RCC 7860 (cell line): ENCODE data around the gene NOD1.
"Not testable (repeated sequence)": the region's sequence is repeated elsewhere in the genome, so short reads cannot be mapped to it uniquely, and the experiment has no call there.

ENCODE experiments used
- DNase-seq: peaks from one replicate; pipeline ENCODE4 v3.0.0-alpha.2; 2015; ENCODE audit warnings: low spot score
- FAIRE-seq: peaks from 2 replicates; lab custom pipeline; 2012; peaks lifted over from hg19 to GRCh38; lab: Jason Lieb, UNC

NOD1 gene, protein sequence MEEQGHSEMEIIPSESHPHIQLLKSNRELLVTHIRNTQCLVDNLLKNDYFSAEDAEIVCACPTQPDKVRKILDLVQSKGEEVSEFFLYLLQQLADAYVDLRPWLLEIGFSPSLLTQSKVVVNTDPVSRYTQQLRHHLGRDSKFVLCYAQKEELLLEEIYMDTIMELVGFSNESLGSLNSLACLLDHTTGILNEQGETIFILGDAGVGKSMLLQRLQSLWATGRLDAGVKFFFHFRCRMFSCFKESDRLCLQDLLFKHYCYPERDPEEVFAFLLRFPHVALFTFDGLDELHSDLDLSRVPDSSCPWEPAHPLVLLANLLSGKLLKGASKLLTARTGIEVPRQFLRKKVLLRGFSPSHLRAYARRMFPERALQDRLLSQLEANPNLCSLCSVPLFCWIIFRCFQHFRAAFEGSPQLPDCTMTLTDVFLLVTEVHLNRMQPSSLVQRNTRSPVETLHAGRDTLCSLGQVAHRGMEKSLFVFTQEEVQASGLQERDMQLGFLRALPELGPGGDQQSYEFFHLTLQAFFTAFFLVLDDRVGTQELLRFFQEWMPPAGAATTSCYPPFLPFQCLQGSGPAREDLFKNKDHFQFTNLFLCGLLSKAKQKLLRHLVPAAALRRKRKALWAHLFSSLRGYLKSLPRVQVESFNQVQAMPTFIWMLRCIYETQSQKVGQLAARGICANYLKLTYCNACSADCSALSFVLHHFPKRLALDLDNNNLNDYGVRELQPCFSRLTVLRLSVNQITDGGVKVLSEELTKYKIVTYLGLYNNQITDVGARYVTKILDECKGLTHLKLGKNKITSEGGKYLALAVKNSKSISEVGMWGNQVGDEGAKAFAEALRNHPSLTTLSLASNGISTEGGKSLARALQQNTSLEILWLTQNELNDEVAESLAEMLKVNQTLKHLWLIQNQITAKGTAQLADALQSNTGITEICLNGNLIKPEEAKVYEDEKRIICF

DNA sequence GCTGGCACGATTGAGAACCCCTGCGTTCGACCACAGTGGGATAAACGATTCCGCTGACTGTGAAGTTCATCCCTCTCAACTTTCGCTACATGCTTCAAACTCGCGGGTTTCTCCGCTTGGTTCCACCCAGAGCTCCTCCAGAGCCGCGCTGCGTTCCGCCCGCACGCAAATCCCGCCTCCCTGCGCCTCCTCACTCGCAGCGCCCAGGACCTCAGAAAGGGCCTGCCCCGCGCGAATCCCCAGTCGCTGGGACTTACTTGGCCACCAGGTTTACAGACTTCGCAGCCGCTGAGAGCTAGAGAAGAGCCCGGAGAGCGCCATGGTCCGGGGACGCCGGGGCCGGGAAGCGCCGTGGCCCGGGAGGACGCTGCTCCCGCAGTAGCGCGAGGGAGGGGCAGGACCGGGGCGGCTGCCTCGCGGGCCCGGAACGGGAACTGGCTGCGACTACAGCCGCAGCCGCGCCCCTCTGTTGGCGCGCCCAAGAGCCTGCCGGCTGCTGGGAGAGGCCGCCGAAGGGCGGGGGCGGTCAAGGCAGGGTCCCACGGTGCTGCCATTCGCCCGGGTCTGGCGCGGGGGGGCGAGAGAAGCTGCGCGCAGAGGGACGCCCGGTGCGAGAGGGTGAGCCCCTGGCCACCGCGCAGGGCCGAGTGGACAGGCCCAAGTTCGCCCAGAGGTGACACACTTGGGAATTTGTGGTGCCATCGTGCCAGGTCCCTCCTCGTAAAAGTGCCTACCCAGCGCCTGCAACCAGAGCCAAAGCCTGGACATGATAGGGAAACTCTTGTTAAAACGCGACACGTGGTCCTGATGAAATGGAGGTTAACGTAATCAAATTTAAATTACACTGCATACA, at the start of gene NOD1:
Gene NOD1, minus strand, starts transcription at position 436 of the 853 bp plus-strand sequence. CDS start 21,863 bp downstream, outside the sequence.
- DNase-seq, result peak; percentile 48

DNA sequence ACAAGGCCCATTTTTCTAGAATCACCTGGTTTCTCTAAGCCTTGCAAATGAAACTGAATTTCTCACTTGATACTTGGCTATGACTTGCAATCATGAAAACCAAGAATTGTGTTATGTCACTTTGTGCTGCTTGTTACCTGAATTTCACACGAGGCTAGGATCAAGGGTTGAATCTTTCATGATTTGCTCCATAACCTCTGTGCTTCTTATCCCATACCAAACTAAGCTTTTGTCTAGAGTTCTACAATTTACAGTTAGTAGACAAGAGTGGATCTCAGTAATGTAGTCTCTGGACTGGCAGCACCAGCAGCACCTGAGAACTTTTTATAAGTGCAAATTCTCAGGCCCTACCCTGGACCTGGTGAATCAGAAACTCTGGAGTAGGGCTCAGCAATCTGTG, 48.7 kb upstream of the NOD1 start:
- not testable (repeated sequence) for FAIRE-seq, DNase-seq

More for the DNA sequence above, at the start of gene NOD1:
- FAIRE-seq, result no peak

- DNase-seq (no peak), FAIRE-seq (no peak)
These were observed 47.6 kb upstream of the NOD1 start for GRCh38 chr7:30526163-30526562.

DNA sequence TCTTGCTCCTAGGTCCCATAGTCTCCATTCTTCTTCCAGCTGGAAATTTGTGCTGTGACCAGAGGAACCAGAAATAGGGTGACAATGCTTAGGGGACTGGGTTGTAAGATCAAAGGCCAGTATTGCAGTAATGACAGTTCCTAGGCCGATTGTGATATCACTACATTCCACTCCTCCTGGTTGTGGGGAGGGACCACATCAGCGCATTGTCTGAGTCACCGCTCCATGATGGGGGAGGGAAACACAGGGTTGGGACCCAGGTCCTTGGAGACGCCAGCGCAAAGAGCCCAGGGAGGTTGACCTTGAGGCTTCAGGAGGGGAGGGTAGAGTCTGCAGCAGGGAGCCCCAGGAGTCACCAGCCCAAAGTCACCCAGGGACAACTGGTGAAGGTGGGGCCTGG, 46.8 kb upstream of the NOD1 start:
- FAIRE-seq (no peak), DNase-seq (no peak)

GRCh38 chr7:30524545-30524944, 46.0 kb upstream of the NOD1 start:
- FAIRE-seq (no peak), DNase-seq (no peak)

DNA sequence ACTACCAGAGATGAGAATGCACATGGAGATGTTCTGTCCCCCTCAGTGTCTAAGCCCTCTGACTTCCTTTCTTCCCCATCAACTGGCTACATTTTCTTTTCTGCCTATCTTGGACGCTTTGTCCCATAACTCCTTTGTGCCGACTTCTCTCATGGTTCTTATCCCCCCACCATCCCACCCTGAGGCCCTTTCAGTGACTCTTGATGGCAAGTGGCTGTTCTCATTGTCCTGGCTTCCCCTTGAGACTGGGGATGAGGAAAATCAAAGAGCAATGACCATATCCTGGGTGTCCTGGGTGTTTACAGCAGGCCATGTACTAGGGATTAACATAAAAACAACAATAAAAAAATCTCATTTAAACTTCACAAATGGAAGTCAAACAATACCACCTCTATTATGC, 44.9 kb upstream of the NOD1 start:
- FAIRE-seq, result no peak
- no peak for DNase-seq

GRCh38 chr7:30522159-30522558, 43.6 kb upstream of the NOD1 start:
- no peak for FAIRE-seq

GRCh38 chr7:30521532-30521931, 42.9 kb upstream of the NOD1 start:
- no peak for FAIRE-seq
- DNase-seq, result no peak

More at GRCh38 chr7:30522159-30522558, 43.6 kb upstream of the NOD1 start:
- DNase-seq, result no peak

DNA sequence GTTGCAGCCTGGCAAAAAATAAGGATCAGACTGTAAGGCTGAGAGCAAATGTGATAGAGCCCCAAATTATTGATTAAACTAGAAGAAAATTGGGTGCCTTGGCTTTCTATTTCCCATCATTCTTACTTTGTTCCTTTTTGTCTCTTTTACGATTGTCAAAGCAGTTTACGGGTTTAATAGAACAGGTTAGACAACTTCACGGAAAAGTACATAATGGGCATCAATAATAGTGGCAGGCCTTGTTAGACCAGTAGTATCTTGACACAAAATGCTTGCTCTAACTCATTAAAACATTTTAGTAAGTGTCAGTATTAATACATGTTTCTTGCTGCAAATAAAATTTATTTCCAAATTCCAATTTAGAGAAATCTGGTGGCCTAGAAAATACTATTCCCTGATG, 40.5 kb upstream of the NOD1 start:
- no peak for FAIRE-seq
- DNase-seq, result no peak

GRCh38 chr7:30515761-30516160, 37.2 kb upstream of the NOD1 start:
- FAIRE-seq (no peak), DNase-seq (no peak)

- FAIRE-seq (no peak), DNase-seq (no peak)
These were observed 36.2 kb upstream of the NOD1 start for GRCh38 chr7:30514776-30515175.

- no peak for DNase-seq
- FAIRE-seq, result no peak
These were observed 35.6 kb upstream of the NOD1 start for GRCh38 chr7:30514177-30514576.

GRCh38 chr7:30513762-30514161, 35.2 kb upstream of the NOD1 start:
- no peak for DNase-seq
- no peak for FAIRE-seq

DNA sequence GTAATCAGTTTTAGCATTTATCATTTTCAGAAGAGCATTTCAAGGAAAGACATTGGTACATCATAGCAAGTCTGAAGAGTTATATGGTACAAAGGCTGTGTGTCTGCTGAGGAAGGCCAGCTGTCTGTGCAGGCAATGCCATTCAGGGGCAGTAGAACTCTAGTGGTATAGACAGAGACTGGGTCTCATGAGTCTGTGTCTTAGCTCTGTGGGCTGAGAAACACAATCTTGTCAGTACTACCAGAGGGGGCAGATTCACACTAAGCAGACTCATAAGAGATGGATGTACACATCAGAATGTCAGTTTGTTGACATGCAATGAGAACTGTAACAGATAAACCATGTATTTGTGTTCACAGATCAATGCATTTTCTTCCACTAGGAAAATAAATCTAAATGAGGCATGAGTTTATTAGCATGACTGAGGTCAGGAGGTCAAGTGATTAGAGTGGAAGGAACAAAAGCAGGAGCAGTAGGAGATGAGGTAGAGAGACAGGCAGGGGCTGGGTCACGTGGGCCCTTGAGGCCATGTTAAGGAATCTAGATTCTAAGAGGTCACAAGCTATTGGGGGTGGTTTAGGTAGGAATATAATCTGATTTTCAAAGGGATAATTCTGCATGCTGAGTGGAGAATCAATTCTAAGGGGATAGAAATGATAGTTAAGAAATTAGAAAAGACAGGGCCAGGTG, 33.5 kb upstream of the NOD1 start:
- FAIRE-seq, result no peak

GRCh38 chr7:30511494-30511893, 32.9 kb upstream of the NOD1 start:
- FAIRE-seq (no peak), DNase-seq (no peak)

More for the DNA sequence above, 33.5 kb upstream of the NOD1 start:
- DNase-seq, result no peak

GRCh38 chr7:30510124-30511075, 31.8 kb upstream of the NOD1 start:
- peak; percentile 32 for DNase-seq
- FAIRE-seq, result peak; percentile 68

- FAIRE-seq, result not testable (repeated sequence)
These were observed 30.7 kb upstream of the NOD1 start for GRCh38 chr7:30509171-30509857.

GRCh38 chr7:30507346-30507900, 28.8 kb upstream of the NOD1 start:
- DNase-seq, FAIRE-seq: not testable (repeated sequence)

More at GRCh38 chr7:30509171-30509857, 30.7 kb upstream of the NOD1 start:
- not testable (repeated sequence) for DNase-seq
